ENCODE data around the gene LRRC46.
A peak's percentile ranks its signal among the peaks of the same experiment; 100 is the strongest.

The LRRC46 gene

GRCh38 chr17:47853616-47854015 lies 22.1 kb downstream of the LRRC46 start:
- no peak for DNase-seq

GRCh38 chr17:47855737-47856136 lies 24.3 kb downstream of the LRRC46 start:
- no peak for DNase-seq

GRCh38 chr17:47856830-47857229 lies 25.4 kb downstream of the LRRC46 start:
- DNase-seq, result no peak

GRCh38 chr17:47857551-47858455 lies 26.3 kb downstream of the LRRC46 start:
- no peak for DNase-seq

- DNase-seq, result no peak
Measured at GRCh38 chr17:47860386-47860785, 28.9 kb downstream of the LRRC46 start.

- peak; percentile 91 for DNase-seq
Measured at GRCh38 chr17:47862621-47863440, 31.4 kb downstream of the LRRC46 start.

GRCh38 chr17:47864791-47865216 lies 33.3 kb downstream of the LRRC46 start:
- DNase-seq, result no peak

GRCh38 chr17:47866941-47867340 lies 35.5 kb downstream of the LRRC46 start:
- DNase-seq, result no peak

- DNase-seq, result no peak
Measured at GRCh38 chr17:47867813-47868533, 36.5 kb downstream of the LRRC46 start.

GRCh38 chr17:47869114-47869513 lies 37.6 kb downstream of the LRRC46 start:
- DNase-seq, result no peak

- no peak for DNase-seq
Measured at GRCh38 chr17:47870056-47870455, 38.6 kb downstream of the LRRC46 start.

- DNase-seq, result no peak
Measured at GRCh38 chr17:47871048-47871447, 39.6 kb downstream of the LRRC46 start.

- no peak for DNase-seq
Measured at GRCh38 chr17:47872019-47872650, 40.7 kb downstream of the LRRC46 start.

- DNase-seq, result no peak
Measured at GRCh38 chr17:47872651-47873161, 41.2 kb downstream of the LRRC46 start.

GRCh38 chr17:47873200-47874090 lies 42.0 kb downstream of the LRRC46 start:
- no peak for DNase-seq

- no peak for DNase-seq
Measured at GRCh38 chr17:47875011-47875985, 43.8 kb downstream of the LRRC46 start.

GRCh38 chr17:47877368-47878034 lies 46.0 kb downstream of the LRRC46 start:
- no peak for DNase-seq

- DNase-seq, result no peak
Measured at GRCh38 chr17:47878203-47879027, 46.9 kb downstream of the LRRC46 start.
